K562 treated with DMSO at 1 percent for 12 hours (cell line): ENCODE results near the gene RASGRF1. TPM values are rescaled to one million over a fixed set of nuclear protein-coding genes. Genes with fewer than 3 reads are reported as not detected.

Experiments used
- total RNA-seq: library from RNA; unstranded; fragments of 300-600 nt; gene quantifications from 2 replicates; pipeline ENCODE4 v1.2.3, GENCODE V29; 2022; ENCODE audit not compliant: insufficient read depth

The RASGRF1 gene, protein sequence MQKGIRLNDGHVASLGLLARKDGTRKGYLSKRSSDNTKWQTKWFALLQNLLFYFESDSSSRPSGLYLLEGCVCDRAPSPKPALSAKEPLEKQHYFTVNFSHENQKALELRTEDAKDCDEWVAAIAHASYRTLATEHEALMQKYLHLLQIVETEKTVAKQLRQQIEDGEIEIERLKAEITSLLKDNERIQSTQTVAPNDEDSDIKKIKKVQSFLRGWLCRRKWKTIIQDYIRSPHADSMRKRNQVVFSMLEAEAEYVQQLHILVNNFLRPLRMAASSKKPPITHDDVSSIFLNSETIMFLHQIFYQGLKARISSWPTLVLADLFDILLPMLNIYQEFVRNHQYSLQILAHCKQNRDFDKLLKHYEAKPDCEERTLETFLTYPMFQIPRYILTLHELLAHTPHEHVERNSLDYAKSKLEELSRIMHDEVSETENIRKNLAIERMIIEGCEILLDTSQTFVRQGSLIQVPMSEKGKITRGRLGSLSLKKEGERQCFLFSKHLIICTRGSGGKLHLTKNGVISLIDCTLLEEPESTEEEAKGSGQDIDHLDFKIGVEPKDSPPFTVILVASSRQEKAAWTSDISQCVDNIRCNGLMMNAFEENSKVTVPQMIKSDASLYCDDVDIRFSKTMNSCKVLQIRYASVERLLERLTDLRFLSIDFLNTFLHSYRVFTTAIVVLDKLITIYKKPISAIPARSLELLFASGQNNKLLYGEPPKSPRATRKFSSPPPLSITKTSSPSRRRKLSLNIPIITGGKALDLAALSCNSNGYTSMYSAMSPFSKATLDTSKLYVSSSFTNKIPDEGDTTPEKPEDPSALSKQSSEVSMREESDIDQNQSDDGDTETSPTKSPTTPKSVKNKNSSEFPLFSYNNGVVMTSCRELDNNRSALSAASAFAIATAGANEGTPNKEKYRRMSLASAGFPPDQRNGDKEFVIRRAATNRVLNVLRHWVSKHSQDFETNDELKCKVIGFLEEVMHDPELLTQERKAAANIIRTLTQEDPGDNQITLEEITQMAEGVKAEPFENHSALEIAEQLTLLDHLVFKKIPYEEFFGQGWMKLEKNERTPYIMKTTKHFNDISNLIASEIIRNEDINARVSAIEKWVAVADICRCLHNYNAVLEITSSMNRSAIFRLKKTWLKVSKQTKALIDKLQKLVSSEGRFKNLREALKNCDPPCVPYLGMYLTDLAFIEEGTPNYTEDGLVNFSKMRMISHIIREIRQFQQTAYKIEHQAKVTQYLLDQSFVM (N-terminal part only)
- not detected in 2 replicates for total RNA-seq

DNA sequence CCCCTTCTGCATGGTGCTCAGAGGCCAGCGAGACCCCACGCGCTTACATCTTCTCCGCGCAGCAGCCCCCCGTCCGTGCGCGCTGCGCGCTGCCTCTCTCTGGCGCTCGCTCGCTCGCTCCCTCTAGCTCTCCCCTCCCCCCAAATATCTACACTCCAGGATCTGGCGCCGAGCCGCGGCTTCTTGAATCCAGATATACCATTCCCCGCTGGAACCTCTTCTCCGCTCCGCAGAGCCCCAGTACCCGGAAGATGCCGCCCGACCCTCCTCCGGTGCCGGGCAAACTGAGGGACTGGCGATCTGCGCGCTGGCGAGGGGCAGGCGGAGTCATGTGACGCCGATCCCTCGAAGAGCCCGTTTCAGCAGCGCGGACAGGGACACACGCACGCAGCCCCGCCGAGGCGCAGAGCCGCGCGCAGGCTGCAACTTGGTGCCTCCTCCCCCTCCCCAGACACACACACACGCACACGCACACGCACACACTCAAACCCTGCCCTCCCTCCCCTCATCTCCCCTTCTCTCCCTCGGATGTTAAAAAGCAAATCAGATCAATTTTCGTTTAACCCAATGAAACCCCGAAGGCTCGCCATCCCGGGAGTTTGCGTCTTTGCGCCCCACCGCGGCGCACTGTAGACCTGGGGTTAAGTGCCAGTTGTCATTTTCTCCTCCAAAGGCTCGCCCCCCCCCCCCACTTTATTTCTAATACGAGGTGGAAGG lies at the start of gene RASGRF1:
Gene RASGRF1 (minus strand): TSS at position 294 of the 717 bp plus-strand sequence. CDS start 282 bp downstream, at position 12.

DNA sequence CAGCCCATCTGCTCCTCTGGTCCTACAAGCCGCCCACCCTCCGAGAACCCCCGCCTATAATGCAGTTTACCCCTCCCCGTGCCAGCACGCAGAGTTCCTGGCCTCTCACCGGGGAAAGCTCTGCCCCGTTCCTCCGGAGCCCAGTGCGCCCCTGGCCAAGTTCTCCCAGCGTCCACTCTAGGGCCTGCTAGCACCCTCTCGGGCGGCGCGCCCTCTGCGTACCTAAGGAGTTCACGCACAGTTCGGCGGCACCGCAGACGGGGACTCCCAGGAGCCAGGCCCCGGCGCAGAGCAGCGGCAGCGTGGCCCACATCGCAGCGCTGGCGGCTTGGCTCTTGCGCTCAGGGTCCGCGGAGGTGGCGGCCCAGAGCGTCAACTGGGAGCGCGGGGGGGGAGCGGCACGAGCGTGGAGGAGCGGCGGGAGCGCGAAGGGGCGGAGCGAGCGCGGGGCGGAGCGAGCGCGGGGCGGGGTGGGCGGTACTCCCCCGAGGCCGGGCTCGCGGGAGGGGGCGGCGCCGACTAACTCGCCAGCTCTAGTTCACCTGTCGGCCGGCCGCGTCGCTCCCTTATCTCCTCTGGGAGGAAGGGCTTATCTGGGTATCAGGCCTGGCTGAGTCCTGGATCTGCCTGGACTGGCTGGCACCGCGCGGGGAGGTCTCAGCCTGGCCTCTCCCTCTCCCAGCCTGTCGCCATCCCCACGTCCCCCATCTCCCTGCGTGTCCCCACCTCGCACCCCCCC lies 145.7 kb downstream of the RASGRF1 start, which contains the start of gene CTSH:
Gene CTSH (minus strand): TSS at position 378 of the 739 bp plus-strand sequence. CDS start 65 bp downstream, at position 313.

Other genes with a start within 250 kb of the RASGRF1 start
- 182 and 258 TPM in 2 replicates for gene MORF4L1, start 217.9 kb downstream of the RASGRF1 start, total RNA-seq
- 136 and 161 TPM in 2 replicates for gene CTSH, start 145.7 kb downstream of the RASGRF1 start, total RNA-seq
- 0.19 TPM in 1 of 2 replicates, not detected in the other for gene ANKRD34C, start 191.9 kb upstream of the RASGRF1 start, total RNA-seq
- 62.9 and 71.4 TPM in 2 replicates for gene TMED3, start 220.3 kb upstream of the RASGRF1 start, total RNA-seq